GM21367 (cell line): ENCODE results near the gene KRT71.

ENCODE experiments used
- ATAC-seq: cut with Tn5 transposase; IDR thresholded peaks from one replicate; pipeline ENCODE4 v1.9.1; 2021; ENCODE audit not compliant: unreplicated experiment

The KRT71 gene

DNA sequence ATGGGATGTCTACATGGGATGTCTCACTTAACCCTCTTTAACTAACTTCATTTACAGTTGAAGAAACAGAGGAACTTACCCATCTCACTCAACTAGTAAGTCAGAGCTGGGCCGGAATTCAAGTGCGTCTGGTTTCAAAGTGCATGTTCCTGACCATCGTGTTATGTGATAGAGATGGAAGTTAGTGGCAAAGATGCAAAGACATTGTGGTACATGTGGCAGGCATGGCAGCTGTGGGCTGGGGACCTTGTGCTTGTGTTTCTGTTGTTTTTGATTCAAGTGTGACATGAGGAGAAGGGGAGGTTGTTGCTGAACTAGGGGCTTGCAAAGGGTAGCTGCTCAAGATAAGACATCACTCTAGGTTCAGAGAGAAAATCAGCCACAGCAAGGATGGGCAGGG, 23.0 kb upstream of the KRT71 start:
- no peak for ATAC-seq

DNA sequence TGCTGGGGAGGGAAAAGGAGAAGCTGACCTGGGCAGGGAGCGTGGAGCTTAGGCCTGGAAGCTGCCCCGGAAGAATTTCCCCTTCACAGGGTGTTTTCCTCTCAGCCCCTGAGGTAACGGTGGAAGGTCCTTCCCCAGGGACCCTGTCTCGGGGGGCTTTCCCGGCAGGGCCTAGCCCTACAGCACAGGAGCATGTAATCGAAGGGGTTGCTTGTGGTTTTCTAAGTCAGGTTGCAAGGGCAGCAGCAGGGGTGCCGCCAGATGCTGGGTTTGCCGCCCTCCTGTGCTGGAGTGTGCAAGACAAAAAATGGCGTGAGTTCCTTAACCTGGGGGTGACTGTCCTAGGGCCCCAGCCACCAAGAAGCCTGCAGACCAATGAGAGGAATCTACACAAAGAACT, 22.3 kb upstream of the KRT71 start:
- no peak for ATAC-seq

DNA sequence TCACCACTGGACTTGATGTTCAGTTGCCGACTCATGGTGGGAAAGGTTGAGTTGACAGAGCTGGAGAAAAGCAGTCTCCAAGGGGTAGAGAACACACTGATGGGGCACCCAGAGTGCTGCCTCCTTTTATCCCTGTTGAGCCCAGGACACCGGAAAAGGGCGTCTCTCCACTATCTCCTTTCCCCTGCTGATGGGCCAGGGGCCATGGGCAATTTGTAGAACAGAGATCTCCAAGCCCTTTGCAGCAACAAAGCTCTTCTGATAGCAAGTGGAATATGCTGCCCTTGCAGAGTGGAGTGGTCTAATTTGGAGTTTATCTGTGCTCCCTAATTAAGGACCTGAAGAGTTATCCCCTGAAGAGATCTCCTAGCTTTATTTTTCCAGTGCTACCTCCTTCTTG, 20.8 kb upstream of the KRT71 start, which contains the start of gene KRT74:
Gene KRT74, minus strand, starts transcription at position 101 of the 400 bp plus-strand sequence. Its CDS starts 66 bp downstream, at position 35.
- ATAC-seq = no peak

DNA sequence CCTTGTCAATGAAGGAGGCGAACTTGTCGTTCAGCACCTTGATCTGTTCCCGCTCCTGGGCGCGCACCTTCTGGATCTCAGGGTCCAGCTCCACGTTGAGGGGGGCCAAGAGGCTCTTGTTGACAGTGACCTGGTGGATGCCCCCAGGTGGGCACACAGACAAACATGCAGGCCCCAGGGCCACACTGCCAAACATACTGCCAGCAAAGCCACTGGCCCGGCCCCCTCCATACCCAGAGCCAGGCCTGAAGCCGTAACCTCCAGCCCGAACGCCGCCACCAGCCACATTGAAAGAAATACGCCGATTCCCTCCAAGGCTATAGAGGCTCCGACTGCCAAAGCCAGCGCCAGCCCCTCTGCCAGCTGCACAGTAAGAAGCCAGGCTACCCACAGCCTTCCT, 20.4 kb upstream of the KRT71 start:
- no peak for ATAC-seq

DNA sequence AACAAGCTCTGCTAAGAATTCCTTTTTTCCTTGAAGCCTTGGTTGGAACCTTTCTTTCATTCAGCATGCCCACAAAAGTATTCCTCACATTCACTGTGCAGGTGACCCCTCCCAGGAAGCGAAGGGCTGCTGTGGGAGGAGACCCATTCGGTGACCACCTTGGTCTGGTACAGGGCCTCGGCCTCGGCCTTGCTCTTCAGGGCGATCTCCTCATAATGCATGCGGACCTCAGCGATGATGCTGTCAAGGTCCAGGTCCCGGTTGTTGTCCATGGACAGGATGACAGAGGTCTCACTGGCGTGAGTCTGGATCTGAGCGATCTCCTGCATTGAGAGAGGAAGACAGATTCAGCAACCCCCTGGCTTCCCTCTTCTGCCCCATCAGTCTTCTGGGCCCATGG, 17.6 kb upstream of the KRT71 start:
- no peak for ATAC-seq

DNA sequence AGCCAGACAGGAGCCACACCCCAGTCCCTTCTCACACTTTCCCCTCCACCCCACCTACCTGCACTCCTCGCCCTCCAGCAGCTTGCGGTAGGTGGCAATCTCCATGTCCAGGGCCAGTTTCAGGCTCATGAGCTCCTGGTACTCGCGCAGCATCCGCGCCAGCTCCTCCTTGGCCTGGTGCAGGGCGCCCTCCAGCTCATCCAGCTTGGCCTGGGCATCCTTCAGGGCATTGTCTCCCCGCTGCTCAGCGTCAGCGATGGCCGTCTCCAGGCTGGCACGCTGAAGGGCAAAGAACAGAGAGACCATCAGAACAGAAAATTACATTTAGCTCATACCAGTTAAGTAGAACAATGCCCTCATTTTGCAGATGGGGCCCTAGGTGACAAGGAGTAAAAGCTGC, 15.2 kb upstream of the KRT71 start:
- no peak for ATAC-seq

DNA sequence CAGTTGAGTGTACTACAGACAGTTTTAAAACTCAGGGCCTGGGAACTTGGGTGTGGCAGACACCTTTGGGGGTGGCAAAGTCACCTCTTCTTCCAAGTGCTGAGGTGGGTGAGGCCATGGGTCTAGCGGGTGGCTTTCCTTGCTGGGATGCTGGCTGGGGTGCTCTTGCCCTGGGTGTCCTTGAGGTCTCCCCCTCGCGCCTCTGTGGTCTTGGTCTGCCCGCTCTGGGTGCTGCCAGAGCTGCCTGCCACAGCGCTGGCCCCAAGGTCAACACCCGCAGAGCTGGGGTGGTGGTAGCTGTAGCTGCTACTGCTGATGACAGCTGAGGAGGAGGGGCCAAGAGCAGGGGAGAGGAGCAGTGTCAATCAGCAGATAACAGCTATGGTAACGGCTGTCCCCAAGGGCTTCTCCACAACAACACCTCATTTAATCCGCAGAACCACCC, 13.9 kb upstream of the KRT71 start:
- ATAC-seq = no peak

DNA sequence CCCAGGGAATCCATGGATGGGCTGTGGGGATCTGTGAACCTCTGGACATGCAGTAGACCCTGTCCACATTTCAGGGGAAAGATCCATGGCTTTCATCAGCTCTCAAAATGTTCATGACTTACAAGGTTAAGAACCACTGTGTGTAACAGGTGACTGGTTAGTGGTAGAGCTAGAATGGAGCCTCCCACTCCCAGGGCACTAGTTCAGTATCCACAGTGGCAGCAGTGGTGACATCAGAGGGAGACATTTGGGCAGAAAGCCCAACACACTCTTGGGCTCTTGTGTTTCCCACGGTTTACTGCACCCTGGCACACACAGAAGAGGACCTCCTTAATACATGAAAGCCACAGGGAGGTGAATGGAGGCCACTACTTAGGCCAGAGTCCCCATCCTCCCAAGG, 11.6 kb upstream of the KRT71 start:
- ATAC-seq = no peak

DNA sequence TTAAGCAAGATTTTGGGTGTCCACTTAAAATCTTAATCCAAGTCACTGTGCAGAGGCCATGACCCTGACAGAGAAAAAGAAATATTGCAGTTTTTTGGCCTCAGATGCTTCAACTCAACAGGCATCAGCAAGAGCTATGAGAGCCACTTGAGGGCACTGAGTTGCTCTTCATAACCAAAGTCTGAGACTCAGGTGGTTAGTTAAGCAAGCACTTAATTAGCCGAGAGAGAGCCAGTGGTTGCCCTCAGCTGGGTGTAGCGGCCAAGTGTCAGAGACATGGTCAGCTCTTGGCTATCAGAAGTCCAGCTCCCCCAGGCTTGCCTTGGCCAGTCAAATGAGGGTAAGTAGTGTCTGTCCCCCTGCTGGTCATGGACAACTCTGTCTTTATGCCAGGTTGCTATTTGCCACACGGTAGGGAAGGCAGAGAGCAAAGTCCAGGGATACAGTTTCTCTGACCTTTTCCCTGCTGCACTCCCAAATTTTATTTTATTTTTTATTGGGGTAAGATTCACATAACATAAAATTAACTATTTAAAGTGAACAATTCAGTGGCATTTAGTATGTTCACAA, 9.0 kb upstream of the KRT71 start:
- ATAC-seq = no peak

DNA sequence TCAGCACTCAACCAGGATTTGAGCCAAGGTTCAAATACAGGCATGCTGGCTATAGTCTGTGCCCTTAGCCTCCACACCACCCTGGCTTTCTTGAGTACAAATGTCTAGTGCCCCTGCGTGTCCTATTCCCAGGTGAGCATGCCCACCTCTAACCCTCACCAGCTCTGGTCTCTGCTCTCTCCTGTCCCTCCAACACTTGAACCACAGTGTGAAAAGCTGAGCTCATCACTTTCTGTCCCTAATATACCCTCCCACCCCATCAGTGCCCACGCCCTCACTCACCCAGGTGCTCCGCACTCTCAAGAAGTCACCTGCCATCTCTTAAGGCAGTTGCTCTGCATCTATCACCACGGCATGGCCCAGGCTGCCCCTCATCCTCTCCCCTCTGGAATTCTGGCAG, 7.0 kb upstream of the KRT71 start:
- no peak for ATAC-seq

DNA sequence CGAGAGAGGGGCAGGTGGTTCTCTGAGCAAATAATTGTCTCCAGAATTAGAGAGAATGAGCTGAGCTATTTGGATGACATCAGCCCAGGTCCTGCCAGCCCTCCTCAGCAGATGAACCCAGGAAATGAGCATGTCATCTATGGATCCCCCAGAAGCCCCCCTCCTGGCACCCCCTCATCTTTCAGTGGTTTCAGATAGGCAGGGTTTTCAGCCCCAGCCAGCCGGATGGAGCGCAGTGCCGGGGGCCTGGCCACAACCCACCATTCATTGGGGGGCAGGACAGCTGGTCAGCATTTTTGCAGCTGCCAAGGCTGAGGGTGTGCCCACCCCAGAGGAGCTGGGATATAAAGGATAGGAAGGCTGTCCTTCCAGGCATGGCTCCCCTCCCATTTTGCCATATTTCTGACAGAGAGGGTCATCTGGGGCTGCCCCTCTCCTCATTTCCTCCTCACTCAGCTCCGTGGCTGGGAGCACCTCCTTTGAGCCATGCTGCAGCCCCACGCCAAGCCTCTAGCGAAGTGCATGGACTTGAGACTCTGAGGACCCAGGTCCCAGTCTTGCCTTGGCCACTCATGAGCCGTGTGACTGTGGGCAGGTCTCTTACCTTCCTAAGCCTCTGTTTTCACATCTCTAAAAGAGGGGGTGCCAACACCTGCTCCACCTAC, 6.0 kb upstream of the KRT71 start:
- ATAC-seq = no peak

DNA sequence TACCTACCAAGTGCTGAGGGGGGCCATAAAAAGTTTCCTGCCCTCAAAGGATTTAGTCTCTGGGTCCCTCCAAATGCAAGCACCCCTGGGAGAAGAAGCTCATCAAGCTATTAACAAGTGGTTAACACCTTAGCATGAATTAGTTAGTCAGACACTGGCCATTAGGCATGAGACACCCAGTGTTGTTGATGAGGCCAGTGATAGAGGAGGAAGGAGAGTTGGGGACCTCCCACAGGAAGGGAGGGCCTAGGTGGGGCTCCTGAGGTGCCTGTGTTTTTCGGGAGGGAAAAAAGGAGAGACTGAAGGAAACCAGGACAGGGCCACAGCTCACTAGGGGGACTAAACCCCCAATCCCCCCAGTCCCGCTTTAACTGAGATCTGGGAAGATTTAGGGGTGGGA, 4.5 kb upstream of the KRT71 start:
- ATAC-seq = no peak

DNA sequence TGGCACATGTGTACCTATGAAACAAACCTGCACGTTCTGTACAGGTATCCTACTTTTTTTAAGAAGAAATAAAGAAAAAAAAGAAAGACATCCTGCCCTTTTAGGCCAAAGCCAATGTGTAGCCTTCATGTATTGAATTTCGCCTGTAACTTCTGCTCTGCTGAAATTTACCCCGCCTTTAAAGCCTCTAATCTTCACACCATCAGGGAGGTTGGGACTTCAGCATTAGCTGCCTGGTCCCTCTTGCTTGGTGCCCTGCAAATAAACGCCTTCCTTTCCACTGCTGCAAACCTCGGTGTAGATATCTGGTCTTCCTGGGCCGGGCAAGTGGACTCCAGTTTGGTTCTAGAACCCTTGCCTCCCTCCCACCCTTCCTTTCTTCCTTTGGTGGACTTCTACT, 2.6 kb upstream of the KRT71 start:
- no peak for ATAC-seq

DNA sequence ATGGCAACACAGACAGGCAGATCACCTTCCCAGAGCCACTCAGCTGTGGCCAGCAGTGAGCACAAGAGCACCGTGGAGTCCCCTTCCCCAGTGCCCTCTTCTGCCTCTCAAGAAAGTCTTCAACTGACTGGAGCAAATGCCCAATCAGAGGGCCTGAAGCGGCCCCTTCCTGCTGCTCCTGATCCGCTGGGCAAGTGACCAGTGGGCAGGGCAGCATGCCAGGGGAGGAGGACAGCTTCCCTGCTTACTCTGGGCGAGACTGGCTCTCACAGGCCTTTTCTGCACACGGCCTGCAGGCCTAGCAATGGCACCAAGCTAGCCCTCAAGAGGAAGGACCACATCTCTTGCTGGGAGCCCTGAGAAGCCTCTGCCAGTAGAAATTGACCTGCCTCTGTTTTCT, 890 bp downstream of the KRT71 start:
- ATAC-seq = no peak

DNA sequence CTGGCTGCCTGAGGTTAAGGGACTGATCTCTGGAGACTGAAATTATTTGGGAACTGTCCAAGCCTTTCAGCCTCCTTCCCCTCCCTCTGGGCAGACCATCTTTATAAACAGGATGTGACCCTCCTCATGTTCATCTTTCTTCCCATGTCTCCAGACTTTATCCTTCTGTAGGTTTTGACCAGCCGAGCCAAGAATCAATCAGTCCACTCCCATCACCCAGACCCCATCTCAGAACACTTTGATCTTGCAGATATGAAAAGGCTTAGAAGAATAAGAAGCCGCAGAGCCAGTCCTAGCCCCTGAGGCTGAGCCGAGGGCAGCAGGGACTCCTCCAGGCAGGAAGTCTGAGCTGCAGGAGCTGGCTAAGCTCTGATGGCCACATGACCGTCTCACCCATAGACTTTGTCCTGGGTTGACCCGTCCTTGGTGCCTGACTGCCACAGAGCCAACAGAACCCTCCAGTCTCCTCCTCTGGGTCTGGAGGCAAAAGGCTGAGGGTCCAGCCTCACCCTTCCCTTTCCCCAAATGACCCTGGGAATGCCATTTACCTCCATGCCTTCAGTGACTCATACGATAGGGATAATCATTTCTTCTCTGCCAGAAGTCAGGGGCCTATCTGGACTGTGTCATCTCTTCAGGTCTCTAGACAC, 1.6 kb downstream of the KRT71 start:
- ATAC-seq = no peak

DNA sequence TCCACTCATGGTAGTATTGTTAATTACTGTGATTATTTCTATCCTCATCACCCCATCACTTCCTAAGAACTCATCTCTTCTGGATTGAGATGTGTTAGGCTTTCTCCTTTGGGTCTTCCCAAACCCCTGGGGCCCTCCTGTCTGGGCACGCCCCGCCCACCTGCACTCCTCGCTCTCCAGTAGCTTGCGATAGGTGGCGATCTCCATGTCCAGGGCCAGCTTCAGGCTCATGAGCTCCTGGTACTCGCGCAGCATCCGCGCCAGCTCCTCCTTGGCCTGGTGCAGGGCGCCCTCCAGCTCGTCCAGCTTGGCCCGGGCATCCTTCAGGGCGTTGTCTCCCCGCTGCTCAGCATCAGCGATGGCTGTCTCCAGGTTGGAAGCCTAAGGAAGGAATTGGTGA, 6.8 kb downstream of the KRT71 start:
- no peak for ATAC-seq

DNA sequence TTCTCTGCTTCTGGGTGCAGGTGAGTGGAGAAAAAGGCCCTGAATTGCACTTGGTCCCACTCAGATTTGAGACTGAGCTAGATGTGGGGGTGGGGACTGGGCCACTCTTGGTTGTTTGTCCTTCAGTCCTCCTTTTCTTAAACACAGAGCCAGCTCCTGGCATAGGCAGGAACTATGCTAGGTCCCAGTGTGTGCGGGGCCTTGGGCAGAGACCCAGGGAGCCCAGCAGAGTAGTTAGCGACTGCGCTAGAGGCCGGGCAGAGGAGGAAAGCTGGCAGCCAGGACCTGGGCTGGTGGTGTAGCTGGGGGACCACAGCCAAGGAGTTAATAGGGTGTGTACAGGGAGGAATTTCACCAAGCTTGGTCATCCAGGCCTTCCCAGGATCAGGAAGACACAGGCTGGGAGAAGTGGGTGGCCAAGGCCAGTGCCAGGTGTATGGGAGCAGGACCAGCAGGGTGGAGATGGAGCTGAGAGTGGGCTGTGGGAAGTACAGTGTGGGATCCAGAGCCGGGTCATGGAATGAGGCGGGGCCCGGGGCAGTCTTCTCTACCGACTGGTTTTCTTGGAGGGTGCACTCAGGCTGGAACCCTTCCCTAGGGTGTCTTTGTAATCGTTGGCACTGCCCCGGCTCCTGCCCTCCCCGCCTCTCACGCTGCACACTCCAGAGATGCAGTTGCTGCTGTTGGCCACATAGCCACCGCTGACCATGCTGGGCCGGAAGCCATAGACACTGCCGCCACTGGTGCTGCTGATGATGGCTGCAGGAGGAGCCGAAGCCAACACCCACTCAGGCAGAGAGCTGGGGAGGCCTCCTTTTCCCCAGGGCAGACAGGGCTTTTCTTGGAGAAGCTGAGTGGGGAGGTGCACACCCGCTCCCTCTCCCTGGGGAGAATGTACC, 8.7 kb downstream of the KRT71 start:
- no peak for ATAC-seq

DNA sequence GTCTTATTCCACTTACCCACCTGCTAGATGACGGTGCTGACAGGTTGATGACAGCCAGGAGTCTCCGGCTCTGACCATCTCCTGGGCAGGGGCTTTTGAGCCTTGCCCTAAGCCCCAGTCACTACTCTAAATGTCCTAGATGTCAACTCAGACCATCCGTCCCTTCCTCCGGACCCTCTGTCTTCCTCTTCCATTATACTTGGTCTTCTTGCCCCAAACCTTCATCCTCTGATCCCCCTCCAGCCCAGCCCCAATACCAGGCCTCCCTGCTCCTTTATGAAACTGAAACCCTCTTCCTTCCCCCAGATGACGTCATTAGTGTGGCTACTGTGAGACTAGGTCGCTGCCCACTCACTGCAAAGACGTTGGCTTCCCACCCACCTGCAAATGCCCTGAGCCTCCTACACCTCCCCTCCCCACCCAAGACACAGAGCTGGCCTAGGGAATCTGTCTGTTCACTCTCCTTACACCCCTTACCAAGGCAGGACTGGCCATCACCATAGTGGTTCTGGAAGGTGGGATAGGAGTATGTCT, 10.1 kb downstream of the KRT71 start:
- ATAC-seq = no peak

DNA sequence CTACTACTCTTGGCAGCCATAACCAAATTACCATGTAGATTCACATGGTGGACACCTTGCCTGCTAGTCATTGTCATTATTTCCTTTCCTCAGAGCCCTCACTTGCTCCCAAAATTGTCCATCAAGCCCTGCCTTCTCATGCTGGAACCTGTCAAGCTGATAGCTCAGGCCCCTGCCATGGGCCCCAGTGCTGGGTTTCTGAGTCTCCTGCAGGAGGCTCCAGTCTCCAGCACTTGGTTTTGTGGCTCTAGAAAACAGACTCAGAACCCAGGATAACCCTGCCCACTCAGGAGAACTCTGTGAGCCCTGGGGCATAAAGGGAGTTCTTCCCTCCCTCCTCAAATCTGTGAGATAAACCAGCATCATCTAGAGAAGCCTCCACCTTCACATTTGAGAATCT, 10.8 kb downstream of the KRT71 start:
- no peak for ATAC-seq

DNA sequence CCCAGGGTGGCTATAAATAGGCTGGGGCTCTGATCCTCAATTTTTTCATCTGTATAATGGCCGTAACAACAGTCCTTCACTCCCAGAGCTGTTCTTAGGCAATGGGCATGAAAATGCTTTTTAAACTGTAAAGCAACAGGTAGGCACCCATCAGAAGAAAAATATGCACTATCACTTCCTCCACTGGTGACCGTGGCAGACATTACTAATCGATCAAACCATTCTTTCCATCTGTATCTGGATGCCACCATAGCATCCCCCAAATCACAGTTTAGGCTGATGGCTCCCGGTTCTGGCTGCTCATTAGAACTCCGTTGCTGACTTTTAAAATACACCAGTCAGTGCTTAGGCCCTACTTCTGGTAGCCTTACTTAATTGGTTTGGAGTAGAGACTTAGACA, 11.2 kb downstream of the KRT71 start:
- ATAC-seq = no peak

DNA sequence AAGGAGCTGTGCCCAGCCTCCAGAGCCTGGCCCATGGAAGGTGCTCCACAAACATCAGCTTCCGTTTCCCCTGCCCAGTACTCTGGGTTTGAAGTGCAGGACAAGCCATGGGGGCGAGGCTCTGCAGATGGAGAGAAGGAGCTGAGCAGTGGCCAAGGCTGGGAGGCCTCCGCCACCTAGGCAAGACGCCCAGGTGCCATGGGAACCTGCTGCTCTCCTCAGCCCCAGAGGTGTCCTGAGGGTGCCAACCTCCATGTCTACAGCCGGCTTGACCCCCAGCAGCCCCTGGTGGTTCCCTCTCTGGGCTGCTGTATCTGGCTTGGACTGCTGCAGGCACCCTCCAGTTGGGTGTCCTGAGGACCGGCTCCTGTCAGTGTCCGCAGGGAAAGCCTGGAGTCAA, 12.4 kb downstream of the KRT71 start:
- no peak for ATAC-seq
